GM21367 (cell line): ENCODE results near the gene TENM3.
"Not testable (repeated sequence)": the region's sequence is repeated elsewhere in the genome, so short reads cannot be mapped to it uniquely, and the experiment has no call there.

Source experiments
- ATAC-seq: cut with Tn5 transposase; IDR thresholded peaks from one replicate; pipeline ENCODE4 v1.9.1; 2021; ENCODE audit not compliant: unreplicated experiment

TENM3 gene

GRCh38 chr4:182227611-182228010 is 15.6 kb upstream of the TENM3 start:
- no peak for ATAC-seq

DNA sequence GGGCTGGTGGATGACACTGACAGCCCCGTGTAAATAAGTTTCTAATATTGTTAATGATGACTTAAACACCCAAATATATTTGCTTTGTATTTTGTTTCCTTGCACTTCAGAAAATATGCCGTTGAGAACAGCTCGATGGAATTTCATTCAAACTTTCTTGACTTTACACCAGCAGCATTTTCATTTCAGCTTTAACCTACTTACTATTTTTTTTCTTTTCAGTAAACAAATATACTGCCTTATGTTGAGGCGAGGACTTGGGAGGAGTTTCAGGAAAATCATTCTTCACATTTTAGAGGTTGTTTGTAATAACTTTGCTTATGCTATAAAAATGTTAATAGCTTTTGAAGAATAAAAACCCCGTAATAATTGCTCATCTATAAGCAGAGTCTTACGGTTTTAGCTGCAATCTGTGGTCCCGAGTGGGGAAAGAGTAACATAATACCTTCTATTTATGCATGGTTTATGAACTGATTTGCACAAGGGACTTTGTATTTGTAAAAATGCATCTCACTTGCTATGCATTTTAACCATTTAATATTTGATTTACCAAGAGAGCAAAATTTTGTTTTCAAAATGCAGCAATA is 14.1 kb upstream of the TENM3 start:
- no peak for ATAC-seq

DNA sequence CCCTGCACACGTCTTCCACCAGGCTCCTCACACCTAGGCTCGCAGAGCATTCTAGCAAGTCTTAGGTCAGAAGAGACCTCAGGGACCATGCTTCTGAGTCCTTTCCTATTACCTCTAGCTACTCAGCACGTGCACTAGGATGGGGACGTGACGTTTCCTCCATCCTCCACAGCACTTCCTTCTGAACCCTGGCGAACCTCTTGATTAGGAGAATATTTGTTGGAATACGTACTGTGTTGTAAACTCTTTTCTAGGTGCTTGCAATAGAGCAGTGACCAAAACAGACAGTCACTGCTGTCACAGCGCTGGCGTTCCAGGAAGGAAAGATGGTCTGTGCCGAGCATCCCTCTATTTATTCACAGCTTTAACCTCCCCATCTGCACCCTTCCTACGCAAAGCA is 12.9 kb upstream of the TENM3 start:
- no peak for ATAC-seq

DNA sequence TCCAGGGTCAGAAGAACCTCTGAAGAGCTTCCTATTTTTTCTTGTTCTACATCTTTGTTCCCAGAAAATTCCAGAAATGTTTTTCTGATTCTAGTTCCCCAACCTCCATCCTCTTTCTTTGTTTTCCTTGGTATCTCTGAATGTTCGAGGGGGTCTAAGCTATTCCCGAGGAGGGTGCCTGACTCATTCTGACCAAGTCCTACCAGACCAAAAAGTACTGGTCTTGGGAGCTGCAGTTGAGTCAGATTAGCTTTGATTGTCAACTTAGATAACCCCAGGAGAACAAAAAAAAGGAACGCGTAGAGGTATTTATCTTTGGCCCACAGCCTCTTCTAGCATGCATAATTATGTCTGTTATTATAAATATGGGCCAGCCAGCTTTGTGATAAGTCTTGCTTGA is 12.1 kb upstream of the TENM3 start:
- no peak for ATAC-seq

DNA sequence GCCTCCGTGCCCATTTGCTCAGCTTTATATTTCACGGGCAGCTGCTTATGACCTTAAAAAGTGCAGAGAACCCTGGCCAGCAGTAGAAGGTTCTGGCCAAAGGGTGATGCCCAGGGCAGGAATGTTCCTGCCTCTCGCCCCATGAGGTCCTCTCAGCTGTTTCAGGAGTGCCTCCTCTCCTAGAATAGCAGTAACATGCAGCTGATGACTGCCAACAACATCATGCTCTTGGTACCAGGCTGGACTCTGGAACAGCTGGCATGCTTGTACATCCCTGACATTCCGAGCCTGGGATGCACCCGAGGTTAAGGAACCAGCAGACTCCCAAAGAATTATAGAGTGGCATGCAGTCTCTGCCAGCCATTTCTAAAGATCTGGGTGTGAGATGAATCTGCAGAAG is 11.7 kb upstream of the TENM3 start:
- ATAC-seq, result no peak

GRCh38 chr4:182233310-182234090 is 9.7 kb upstream of the TENM3 start:
- no peak for ATAC-seq

GRCh38 chr4:182235021-182235795 is 8.0 kb upstream of the TENM3 start:
- ATAC-seq, result no peak

GRCh38 chr4:182236186-182236585 is 7.0 kb upstream of the TENM3 start:
- ATAC-seq, result no peak

DNA sequence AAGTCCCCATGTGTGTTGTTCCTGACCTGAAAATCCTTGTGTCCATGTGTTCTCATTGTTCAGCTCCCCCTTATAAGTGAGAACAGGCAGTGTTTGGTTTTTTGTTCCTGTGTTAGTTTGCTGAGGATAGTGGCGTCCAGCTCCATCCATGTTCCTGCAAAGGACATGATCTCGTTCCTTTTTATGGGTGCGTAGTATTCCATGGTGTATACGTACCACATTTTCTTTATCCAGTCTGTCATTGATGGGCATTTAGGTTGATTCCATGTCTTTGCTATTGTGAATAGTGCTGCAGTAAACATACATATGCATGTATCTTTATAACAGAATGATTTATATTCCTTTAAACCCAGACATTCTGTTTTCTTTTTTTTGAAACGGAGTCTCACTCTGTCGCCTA is 6.2 kb upstream of the TENM3 start:
- not testable (repeated sequence) for ATAC-seq

DNA sequence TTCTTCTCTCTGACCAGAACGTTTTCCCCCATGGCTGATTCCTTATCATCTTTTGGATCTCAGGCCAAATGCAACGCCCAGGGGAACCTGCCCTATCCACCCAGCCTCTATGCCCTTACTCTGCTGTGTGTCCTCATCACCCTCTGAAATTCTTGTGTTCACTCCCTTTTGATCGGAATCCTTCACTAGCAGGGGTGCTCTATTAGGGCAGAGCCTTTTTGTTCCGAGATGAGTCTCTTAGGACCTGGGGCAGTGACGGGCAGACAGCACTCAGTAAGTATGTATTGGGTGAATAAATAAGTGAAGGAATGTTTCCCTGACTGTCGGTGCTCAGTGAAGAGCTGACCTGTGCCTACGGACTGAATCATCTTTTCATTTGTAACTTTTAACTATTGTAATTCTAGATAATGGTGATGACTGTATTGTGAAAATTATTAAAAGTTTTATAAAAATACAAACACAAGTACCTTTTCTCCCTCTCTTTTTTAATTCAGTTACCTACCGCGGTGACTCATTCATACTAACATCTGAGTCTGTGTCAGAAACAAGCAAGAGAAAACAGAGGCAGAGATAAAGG is 4.8 kb upstream of the TENM3 start:
- ATAC-seq, result no peak

DNA sequence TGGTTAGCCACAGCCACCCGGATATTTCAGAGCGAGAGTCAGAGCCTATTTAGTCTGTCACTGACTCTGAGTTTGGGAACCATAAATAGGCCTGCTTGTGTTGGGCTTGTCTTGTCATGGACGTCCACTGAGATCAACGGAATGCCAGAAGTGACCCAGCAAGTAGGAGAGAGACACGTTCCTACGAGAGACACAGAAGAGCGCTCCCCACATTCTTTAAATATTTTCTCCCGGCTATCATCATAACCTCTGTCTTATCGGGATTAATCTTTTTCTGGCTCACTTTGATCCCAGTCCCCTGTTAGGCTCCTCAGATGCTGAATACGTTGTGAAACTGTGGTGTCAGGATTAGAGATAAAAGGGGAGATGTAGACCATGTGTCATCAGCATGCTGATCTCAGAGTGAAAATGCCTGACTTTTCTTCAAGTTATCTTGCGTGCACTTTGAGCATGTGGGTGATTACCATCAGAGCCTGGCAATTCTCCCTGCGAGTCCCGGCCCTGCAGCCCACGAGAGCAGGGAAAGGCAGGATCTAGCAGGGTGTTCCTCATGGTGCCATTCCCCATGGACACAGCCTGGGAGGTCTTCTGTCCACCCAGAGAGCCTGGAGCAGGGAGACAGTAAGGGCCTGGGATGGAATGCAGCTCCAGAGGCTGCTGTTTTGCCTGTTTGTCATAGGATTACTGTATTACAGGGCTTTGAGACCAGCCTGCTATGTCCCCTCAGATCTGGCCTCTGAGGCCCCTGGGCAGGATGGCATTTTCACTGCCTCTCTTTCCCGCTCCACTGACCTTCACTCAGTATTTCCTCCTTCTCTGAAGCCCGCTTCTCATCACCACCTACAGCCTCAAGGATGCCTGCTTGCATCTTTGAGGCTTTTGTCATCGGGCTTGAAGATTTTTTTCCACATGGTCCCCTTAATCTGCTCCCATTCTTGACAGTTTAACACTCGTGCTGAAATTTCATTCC is 2.8 kb upstream of the TENM3 start:
- ATAC-seq, result no peak

DNA sequence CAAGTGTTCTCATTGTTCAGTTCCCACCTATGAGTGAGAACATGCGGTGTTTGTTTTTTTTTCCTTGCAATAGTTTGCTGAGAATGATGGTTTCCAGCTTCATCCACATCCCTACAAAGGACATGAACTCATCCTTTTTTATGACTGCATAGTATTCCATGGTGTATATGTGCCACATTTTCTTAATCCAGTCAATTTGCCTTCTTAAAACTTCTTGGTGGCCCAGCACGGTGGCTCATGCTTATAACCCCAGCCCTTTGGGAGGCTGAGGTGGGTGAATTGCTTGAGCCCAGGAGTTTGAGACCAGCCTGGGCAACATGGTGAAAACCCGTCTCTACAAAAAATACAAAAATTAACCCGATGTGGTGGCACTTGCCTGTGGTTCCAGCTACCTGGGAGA is 942 bp upstream of the TENM3 start:
- ATAC-seq, result not testable (repeated sequence)

DNA sequence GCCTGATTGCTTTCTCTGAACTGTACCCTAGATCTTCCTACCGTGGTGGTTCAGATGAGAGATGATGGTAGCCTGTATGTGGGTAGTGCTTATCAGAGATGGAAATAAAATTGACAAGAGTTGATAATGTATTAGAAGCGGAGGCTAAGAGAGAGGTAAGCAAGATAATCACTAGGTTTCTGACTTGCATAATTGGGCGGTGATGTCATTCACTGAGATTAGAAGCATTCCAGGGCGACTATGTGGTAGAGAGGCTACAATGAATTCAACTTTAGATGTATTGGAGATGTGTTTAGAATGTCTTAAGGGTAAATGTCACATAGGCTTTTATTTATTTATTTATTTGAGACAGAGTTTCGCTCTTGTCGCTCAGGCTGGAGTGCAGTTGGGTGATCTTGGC is 415 bp upstream of the TENM3 start:
- no peak for ATAC-seq

GRCh38 chr4:182245041-182245440 is 1.8 kb downstream of the TENM3 start:
- no peak for ATAC-seq

GRCh38 chr4:182245541-182246215 is 2.5 kb downstream of the TENM3 start:
- no peak for ATAC-seq

DNA sequence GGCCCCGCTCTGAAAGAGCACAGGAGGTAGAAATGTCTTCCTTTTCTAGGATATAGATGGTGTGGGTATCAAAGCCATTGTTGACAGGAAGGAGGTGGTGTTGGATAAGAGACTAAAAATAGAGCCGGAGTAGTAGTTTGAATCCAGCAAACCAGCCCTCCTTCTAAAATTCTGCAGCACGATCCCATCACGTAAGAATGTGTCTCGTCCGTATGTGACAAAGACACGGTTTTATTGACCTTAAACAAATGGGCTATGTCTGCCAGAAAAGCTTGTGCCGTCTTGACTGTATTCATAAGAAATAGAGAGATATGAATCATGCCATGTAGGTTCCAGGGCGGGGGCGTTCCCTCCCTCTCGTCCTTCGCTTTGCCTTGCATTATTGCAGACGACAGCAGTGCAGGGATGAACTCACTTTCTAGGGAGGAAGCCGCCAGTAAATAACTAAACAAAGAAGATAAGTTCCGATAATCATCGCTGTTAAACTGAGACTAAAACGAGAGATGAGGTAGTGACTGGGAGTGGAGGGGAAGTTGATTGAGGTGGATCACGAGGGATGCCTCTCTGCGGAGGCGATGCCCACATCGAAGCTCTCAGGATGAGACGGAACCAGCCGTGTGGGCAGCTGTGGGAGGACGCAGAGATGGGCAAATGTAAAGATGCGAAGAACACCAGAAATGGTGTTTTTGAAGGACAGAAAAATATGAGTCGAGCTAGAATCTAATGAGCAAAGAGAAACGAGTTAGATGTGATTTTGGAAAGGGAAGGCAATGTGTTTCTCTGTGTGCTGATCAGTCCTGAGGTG is 3.4 kb downstream of the TENM3 start:
- no peak for ATAC-seq

DNA sequence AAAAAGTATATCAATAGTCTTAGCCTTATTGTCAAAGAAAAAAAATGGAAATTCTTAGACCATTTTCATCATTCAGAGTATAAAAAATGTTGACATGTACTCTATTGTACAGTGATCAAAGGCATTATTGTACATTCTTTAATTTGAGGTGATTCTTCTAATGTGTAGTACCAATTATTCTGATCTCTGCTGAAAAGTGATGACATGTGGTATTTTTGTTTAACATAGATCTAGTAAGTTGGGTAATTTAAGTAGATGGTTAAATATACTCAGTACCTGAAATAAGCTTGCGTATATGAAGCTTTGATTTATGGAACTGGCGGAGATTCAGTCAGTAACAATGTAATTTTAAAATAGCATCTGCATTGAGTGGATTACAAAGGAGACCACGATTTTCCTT is 5.1 kb downstream of the TENM3 start:
- ATAC-seq, result no peak

DNA sequence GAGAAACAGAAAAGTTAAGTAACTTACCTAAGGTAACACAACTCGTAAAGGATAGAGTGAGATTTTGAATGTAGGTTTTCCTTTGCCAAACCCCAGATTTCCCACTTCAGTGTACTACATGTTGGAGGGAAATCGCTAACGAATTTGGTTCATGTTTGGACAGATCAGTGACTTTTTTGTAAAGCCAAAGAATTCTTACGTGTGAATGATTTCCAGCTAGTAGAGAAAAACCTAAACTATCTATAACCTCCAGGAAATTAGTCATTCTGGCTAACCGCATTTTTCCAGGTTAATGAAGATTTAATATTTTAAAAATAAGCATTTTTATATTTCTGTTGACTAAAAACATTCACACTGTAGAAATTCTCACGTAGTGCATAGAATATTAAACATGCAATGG is 7.2 kb downstream of the TENM3 start:
- ATAC-seq, result no peak

DNA sequence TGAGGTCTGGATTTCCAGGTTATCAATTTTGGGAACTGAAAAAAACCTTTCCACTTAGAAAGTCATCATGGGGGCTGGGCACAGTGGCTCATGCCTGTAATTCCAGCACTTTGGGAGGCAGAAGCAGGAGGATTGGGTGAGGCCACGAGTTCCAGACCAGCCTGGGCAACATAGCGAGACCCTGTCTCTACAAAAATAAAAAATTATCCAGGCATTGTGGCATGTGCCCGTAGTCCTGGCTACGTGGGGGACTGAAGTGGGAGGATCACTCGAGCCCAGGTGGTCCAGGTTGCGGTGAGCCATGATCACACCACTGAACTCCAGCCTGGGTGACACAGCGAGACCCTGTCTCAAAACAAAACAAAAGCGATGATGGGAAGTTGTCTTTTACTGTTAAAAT is 7.9 kb downstream of the TENM3 start:
- ATAC-seq, result no peak
